ENCODE data around the gene AVP. TPM values are rescaled to one million over a fixed set of nuclear protein-coding genes. Genes with fewer than 3 reads are reported as not detected.

Gene AVP
- total and polyA plus RNA-seq, 2 of the 13 experiments (the other 11 are each of a cell fraction or from before 2014, with no cell fraction given) = 0.12 TPM; not detected in 1

- TF ChIP-seq ZBTB20 (CRISPR knock-in tag; IDR thresholded peaks at IDR 0.05; ENCODE audit: borderline replicate concordance, low read depth) (no peak), SP5 (CRISPR knock-in tag; IDR thresholded peaks at IDR 0.05; ENCODE audit: borderline replicate concordance, low read depth) (no peak), RXRA (CRISPR knock-in tag; IDR thresholded peaks at IDR 0.05) (no peak), ZNF652 (CRISPR knock-in tag; IDR thresholded peaks at IDR 0.05; ENCODE audit: borderline replicate concordance, low read depth) (no peak), ZHX1 (CRISPR knock-in tag; IDR thresholded peaks at IDR 0.05; ENCODE audit: low read depth) (peak; percentile 65; the same call in 1 of the 2 replicates), TAF1 (CRISPR knock-in tag; IDR thresholded peaks at IDR 0.05) (no peak), ZNF558 (CRISPR knock-in tag; IDR thresholded peaks at IDR 0.05; ENCODE audit: borderline replicate concordance) (no peak), ZNF782 (CRISPR knock-in tag; IDR thresholded peaks at IDR 0.05; ENCODE audit: borderline replicate concordance) (no peak), ZBTB34 (CRISPR knock-in tag; IDR thresholded peaks at IDR 0.05) (no peak), ZNF614 (CRISPR knock-in tag; IDR thresholded peaks at IDR 0.05; ENCODE audit: borderline replicate concordance) (no peak), ZMYM4 (CRISPR knock-in tag; IDR thresholded peaks at IDR 0.05) (no peak), KLF12 (CRISPR knock-in tag; IDR thresholded peaks at IDR 0.05; ENCODE audit: borderline replicate concordance) (no peak), KDM5B (CRISPR knock-in tag; IDR thresholded peaks at IDR 0.05; ENCODE audit: borderline replicate concordance) (0 out of 2 replicates have a peak, but pooled peaks have one; percentile 51), ZNF883 (CRISPR knock-in tag; IDR thresholded peaks at IDR 0.05; ENCODE audit: not compliant biosample characterization) (peak; percentile 56), E2F1 (CRISPR knock-in tag; IDR thresholded peaks at IDR 0.05) (no peak), KAT8 (CRISPR knock-in tag; IDR thresholded peaks at IDR 0.05) (no peak), ZNF317 (CRISPR knock-in tag; IDR thresholded peaks at IDR 0.05) (no peak), ZBTB25 (CRISPR knock-in tag; IDR thresholded peaks at IDR 0.05) (no peak), ZNF180 (CRISPR knock-in tag; IDR thresholded peaks at IDR 0.05; ENCODE audit: borderline replicate concordance, low read depth) (no peak), HDAC2 (CRISPR knock-in tag; IDR thresholded peaks at IDR 0.05) (no peak), ZNF710 (CRISPR knock-in tag; IDR thresholded peaks at IDR 0.05; ENCODE audit: borderline replicate concordance) (no peak)
Observed at GRCh38 chr20:3071610-3072529, 12.7 kb downstream of the AVP start, which contains the start of gene OXT (continued).

Measured in HepG2 (cell line).